ENCODE results near the gene C19orf25. TPM values are rescaled to one million over a fixed set of nuclear protein-coding genes. Genes with fewer than 3 reads are reported as not detected.

C19orf25 gene
- polyA plus RNA-seq, 1 donor from 2014 or later, result 80.2 TPM

GRCh38 chr19:1445932-1446712, 32.9 kb downstream of the C19orf25 start:
- H2AFZ ChIP-seq (ENCODE audit: low read depth, low read length), result no peak overlapping the region
- TF ChIP-seq POLR2AphosphoS5 (IDR thresholded peaks at IDR 0.05) (peak; percentile 63), TAF1 (IDR thresholded peaks at IDR 0.05; ENCODE audit: low read depth) (no peak), REST (IDR thresholded peaks at IDR 0.05; ENCODE audit: borderline replicate concordance) (no peak), EZH2 (IDR thresholded peaks at IDR 0.05; ENCODE audit: borderline replicate concordance, insufficient read depth, low read length, poor library complexity, severe bottlenecking) (no peak), MXI1 (conservative IDR thresholded peaks at IDR 0.05; ENCODE audit: poor library complexity, severe bottlenecking) (peak; percentile 95), SMC3 (conservative IDR thresholded peaks at IDR 0.05; ENCODE audit: poor library complexity) (peak; percentile 27), EP300 (conservative IDR thresholded peaks at IDR 0.05; ENCODE audit: poor library complexity, severe bottlenecking) (peak; percentile 84), RAD21 (conservative IDR thresholded peaks at IDR 0.05) (peak; percentile 17)
- TF ChIP-seq, protein P1, sequence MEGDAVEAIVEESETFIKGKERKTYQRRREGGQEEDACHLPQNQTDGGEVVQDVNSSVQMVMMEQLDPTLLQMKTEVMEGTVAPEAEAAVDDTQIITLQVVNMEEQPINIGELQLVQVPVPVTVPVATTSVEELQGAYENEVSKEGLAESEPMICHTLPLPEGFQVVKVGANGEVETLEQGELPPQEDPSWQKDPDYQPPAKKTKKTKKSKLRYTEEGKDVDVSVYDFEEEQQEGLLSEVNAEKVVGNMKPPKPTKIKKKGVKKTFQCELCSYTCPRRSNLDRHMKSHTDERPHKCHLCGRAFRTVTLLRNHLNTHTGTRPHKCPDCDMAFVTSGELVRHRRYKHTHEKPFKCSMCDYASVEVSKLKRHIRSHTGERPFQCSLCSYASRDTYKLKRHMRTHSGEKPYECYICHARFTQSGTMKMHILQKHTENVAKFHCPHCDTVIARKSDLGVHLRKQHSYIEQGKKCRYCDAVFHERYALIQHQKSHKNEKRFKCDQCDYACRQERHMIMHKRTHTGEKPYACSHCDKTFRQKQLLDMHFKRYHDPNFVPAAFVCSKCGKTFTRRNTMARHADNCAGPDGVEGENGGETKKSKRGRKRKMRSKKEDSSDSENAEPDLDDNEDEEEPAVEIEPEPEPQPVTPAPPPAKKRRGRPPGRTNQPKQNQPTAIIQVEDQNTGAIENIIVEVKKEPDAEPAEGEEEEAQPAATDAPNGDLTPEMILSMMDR (IDR thresholded peaks at IDR 0.05; ENCODE audit: poor library complexity, severe bottlenecking), result peak; percentile 24
- no peaks in the 10 kb centered on the region for H3K27me3 ChIP-seq (ENCODE audit: insufficient read depth, low read depth, low read length)
- peak overlapping the region; percentile 86 for H3K27ac ChIP-seq (ENCODE audit: low read length)
- H3K79me2 ChIP-seq (replicated peaks; ENCODE audit: insufficient read depth, low read length), result peaks cover 39% of the 10 kb centered on the region
- no peaks in the 10 kb centered on the region for H4K20me1 ChIP-seq (ENCODE audit: insufficient read depth)
- peak overlapping the region; percentile 80 for H3K9ac ChIP-seq (ENCODE audit: low read length)
- H3F3A ChIP-seq (ENCODE audit: insufficient read depth, low read length, poor library complexity, severe bottlenecking), result peaks cover 4% of the 10 kb centered on the region
- peak overlapping the region; percentile 78 for H3K4me2 ChIP-seq (ENCODE audit: low read length)
- no peaks in the 10 kb centered on the region for H3K9me3 ChIP-seq (ENCODE audit: low read length)
- no peaks in the 10 kb centered on the region for H3K36me3 ChIP-seq (ENCODE audit: insufficient read depth, low read length)
- H3K9me2 ChIP-seq (ENCODE audit: insufficient read depth, low read length), result no peaks in the 10 kb centered on the region
- peak overlapping the region; percentile 77 for H3K4me3 ChIP-seq (ENCODE audit: low read length)

DNA sequence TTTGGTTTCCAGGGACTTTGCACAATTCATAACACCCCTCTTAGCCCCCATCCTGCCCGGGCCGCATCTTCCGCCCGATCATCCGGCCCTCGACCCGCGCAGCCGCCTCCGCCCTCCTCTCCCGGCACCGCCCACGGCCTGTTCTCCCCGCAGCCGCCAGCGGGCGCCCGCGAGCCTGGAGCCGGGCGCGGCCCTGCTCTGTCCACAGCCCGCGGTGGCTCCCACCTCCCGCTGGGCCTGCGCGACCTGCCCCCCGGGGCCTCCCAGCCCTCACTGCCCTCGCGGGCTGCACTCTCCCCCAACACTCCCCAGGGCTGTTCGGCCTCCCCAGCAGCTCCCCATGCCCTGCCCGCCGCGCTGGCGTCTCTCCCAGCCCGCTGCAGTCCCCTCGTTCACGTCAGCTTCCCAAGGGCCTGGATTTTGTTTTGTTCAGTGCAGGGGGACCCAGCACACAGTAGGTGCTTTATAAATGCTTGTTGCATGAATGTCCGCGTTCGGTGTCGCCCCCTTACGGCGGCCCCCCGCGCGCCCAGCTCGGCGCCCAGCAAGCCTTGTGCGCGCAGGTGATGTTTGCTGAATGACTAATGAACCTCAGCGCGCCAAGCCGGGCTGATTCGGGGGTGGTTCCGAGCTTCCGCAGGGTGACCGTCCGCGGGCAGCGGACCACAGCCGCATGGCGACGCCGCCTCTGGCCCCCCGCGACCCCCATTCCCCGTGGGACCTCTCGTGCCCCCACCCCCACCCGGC, 33.7 kb downstream of the C19orf25 start:
- peak overlapping the region; percentile 86 for H3K27ac ChIP-seq (ENCODE audit: low read length)

More for the DNA sequence above, 33.7 kb downstream of the C19orf25 start:
- Histone ChIP-seq H3K4me3 (ENCODE audit: low read length) (peak overlapping the region; percentile 77), H3K4me2 (ENCODE audit: low read length) (peak overlapping the region; percentile 48), H3K9ac (ENCODE audit: low read length) (peak overlapping the region; percentile 80), H4K20me1 (ENCODE audit: insufficient read depth) (no peaks in the 10 kb centered on the region), H2AFZ (ENCODE audit: low read depth, low read length) (no peak overlapping the region), H3K79me2 (replicated peaks; ENCODE audit: insufficient read depth, low read length) (peaks cover 32% of the 10 kb centered on the region), H3K9me3 (ENCODE audit: low read length) (no peaks in the 10 kb centered on the region), H3K27me3 (ENCODE audit: insufficient read depth, low read depth, low read length) (no peaks in the 10 kb centered on the region), H3K9me2 (ENCODE audit: insufficient read depth, low read length) (no peaks in the 10 kb centered on the region), H3F3A (ENCODE audit: insufficient read depth, low read length, poor library complexity, severe bottlenecking) (peaks cover 4% of the 10 kb centered on the region), H3K36me3 (ENCODE audit: insufficient read depth, low read length) (no peaks in the 10 kb centered on the region)
- TF ChIP-seq REST (IDR thresholded peaks at IDR 0.05; ENCODE audit: borderline replicate concordance) (no peak), TAF1 (IDR thresholded peaks at IDR 0.05; ENCODE audit: low read depth) (no peak), EZH2 (IDR thresholded peaks at IDR 0.05; ENCODE audit: borderline replicate concordance, insufficient read depth, low read length, poor library complexity, severe bottlenecking) (no peak), SMC3 (conservative IDR thresholded peaks at IDR 0.05; ENCODE audit: poor library complexity) (peak; percentile 74), POLR2AphosphoS5 (IDR thresholded peaks at IDR 0.05) (peak; percentile 54), RAD21 (conservative IDR thresholded peaks at IDR 0.05) (peak; percentile 61), MXI1 (conservative IDR thresholded peaks at IDR 0.05; ENCODE audit: poor library complexity, severe bottlenecking) (peak; percentile 43), EP300 (conservative IDR thresholded peaks at IDR 0.05; ENCODE audit: poor library complexity, severe bottlenecking) (peak; percentile 46)
- TF ChIP-seq, protein P1 (IDR thresholded peaks at IDR 0.05; ENCODE audit: poor library complexity, severe bottlenecking), result peak; percentile 95
